Mesothelial cell of epicardium (in vitro differentiated cells): ENCODE measurements around the gene LTK. TPM values are rescaled to one million over a fixed set of nuclear protein-coding genes. Genes with fewer than 3 reads are reported as not detected.

Source experiments
- DNase-seq, 2 experiments: peaks; one replicate each; pipeline ENCODE4 v3.0.0; 2021; ENCODE audit warnings: low spot score in 2 of 2; ENCODE audit not compliant: unreplicated experiment in 2 of 2
- H3K27ac Mint-ChIP-seq: 2 replicates; pipeline ENCODE4 v1.8.0; 2021; ENCODE audit warnings: mixed read lengths
- H3K27me3 Mint-ChIP-seq: 2 replicates; pipeline ENCODE4 v1.8.0; 2021; ENCODE audit warnings: low read depth, mixed read lengths
- H3K36me3 Mint-ChIP-seq: 2 replicates; pipeline ENCODE4 v1.8.0; 2021; ENCODE audit warnings: mixed read lengths
- H3K4me1 Mint-ChIP-seq: 2 replicates; pipeline ENCODE4 v1.8.0; 2021; ENCODE audit warnings: mixed read lengths
- H3K4me3 Mint-ChIP-seq: 2 replicates; pipeline ENCODE4 v1.8.0; 2021; ENCODE audit warnings: mild to moderate bottlenecking, moderate library complexity, mixed read lengths
- H3K9me3 Mint-ChIP-seq: 2 replicates; pipeline ENCODE4 v1.8.0; 2021; ENCODE audit warnings: mixed read lengths
- CTCF ChIP-seq: fragments of 200-600 bp; sonication (generic); IDR thresholded peaks from one replicate; pipeline ENCODE4 v1.5.0; 2021; ENCODE audit warnings: antibody characterized with exemption; ENCODE audit not compliant: unreplicated experiment
- total RNA-seq: library from RNA; stranded (reverse); gene quantifications from 3 replicates; pipeline ENCODE4 v1.2.1, GENCODE V29; 2021

The LTK gene
- total RNA-seq, 1 donor from 2014 or later = 1.2 TPM

DNA sequence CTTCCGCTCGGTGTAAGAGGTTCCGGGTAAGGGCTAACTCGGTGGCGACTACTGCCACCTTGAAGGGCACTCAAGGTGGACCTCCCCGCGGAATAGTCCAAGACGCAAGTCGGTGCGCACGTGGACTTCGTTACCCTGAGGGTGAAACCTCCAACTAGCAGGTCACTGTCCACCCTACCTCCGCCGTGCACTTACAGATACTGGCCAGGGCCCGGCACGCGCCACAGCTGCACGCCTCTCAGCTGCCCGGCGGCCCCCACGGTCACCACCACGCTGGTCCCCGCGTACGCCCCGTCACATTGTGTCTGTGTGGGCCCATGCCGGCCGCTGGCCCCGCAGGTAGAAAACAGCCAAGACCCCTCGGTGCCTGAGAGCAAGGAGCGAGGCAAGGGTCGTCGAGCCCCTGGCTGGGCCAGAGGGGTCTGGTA lies 1.1 kb downstream of the LTK start:
- Mint-ChIP-seq H3K36me3 (peaks cover 12% of the 10 kb centered on the region), H3K9me3 (no peaks in the 10 kb centered on the region), H3K4me3 (peak overlapping the region; percentile 69), H3K27ac (no peak overlapping the region), H3K4me1 (peaks cover 20% of the 10 kb centered on the region), H3K27me3 (peaks cover 60% of the 10 kb centered on the region)
- DNase-seq = no peak
- no peak for TF ChIP-seq CTCF

GRCh38 chr15:41511899-41512369 lies 1.7 kb downstream of the LTK start:
- H3K27ac Mint-ChIP-seq = no peak overlapping the region
- no peak for DNase-seq
- no peaks in the 10 kb centered on the region for H3K9me3 Mint-ChIP-seq
- peaks cover 8% of the 10 kb centered on the region for H3K36me3 Mint-ChIP-seq
- peaks cover 66% of the 10 kb centered on the region for H3K27me3 Mint-ChIP-seq
- TF ChIP-seq CTCF = no peak
- peaks cover 20% of the 10 kb centered on the region for H3K4me1 Mint-ChIP-seq
- peak overlapping the region; percentile 69 for H3K4me3 Mint-ChIP-seq

- H3K4me1 Mint-ChIP-seq = peaks cover 20% of the 10 kb centered on the region
- no peaks in the 10 kb centered on the region for H3K9me3 Mint-ChIP-seq
- no peak overlapping the region for H3K4me3 Mint-ChIP-seq
- H3K36me3 Mint-ChIP-seq = peaks cover 2% of the 10 kb centered on the region
- no peak overlapping the region for H3K27ac Mint-ChIP-seq
- TF ChIP-seq CTCF = no peak
- no peak for DNase-seq
- peaks cover 72% of the 10 kb centered on the region for H3K27me3 Mint-ChIP-seq
Measured at GRCh38 chr15:41511331-41511898, 2.2 kb downstream of the LTK start.

DNA sequence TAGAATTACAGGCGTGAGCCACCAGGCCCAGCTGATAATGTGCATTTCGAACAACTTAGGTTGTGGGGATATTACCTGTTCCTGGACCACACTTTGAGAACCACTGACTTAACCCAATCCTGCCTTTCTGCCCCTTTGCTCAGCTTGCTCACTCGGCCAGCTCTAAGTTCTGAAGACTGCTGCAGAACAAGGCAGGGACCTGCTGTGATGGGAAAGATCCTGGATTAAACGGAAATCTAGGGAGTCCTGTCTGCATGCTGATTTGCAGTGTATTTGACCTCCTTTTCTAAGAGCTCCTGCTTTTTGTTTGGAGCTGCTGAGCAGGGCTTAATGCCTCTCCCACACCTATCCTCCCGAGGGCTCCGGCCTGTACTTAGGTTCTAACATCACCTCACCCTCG lies 2.9 kb downstream of the LTK start:
- peaks cover 78% of the 10 kb centered on the region for H3K27me3 Mint-ChIP-seq
- no peak overlapping the region for H3K27ac Mint-ChIP-seq
- H3K9me3 Mint-ChIP-seq = no peaks in the 10 kb centered on the region
- no peaks in the 10 kb centered on the region for H3K36me3 Mint-ChIP-seq
- no peak for DNase-seq
- TF ChIP-seq CTCF = no peak
- peak overlapping the region; percentile 41 for H3K4me3 Mint-ChIP-seq
- H3K4me1 Mint-ChIP-seq = peaks cover 20% of the 10 kb centered on the region

- no peak for DNase-seq
- no peak for TF ChIP-seq CTCF
- Mint-ChIP-seq H3K9me3 (no peaks in the 10 kb centered on the region), H3K27ac (no peak overlapping the region), H3K27me3 (peaks cover 89% of the 10 kb centered on the region), H3K4me3 (no peak overlapping the region), H3K36me3 (no peaks in the 10 kb centered on the region), H3K4me1 (peaks cover 13% of the 10 kb centered on the region)
Measured at GRCh38 chr15:41507820-41508290, 5.8 kb downstream of the LTK start.
